Measurements from ENCODE around the gene DGKA.
"Not testable (repeated sequence)": the region's sequence is repeated elsewhere in the genome, so short reads cannot be mapped to it uniquely, and the experiment has no call there.

DGKA gene

GRCh38 chr12:55915482-55915859 lies 15.5 kb upstream of the DGKA start:
- H4K20me1 ChIP-seq = peaks cover 47% of the 10 kb centered on the region

GRCh38 chr12:55919032-55919431 lies 11.9 kb upstream of the DGKA start:
- not testable (repeated sequence) for H3K9me3 ChIP-seq, H3K27ac ChIP-seq, H3K4me1 ChIP-seq, H3K4me3 ChIP-seq, H3K9ac ChIP-seq, H3K27me3 ChIP-seq, H3K4me2 ChIP-seq
- Histone ChIP-seq H4K20me1 (peaks cover 46% of the 10 kb centered on the region), H3K36me3 (peaks cover 85% of the 10 kb centered on the region)

More at GRCh38 chr12:55915482-55915859, 15.5 kb upstream of the DGKA start:
- Histone ChIP-seq H3K4me2 (no peak overlapping the region), H3K27ac (no peak overlapping the region), H3K9me3 (no peaks in the 10 kb centered on the region), H3K4me3 (no peak overlapping the region), H3K27me3 (no peaks in the 10 kb centered on the region), H3K36me3 (peaks cover 87% of the 10 kb centered on the region), H3K4me1 (no peaks in the 10 kb centered on the region), H3K9ac (no peak overlapping the region)
- TF ChIP-seq Cebpa-rat (IDR thresholded peaks at IDR 0.05) = no peak

- no peak overlapping the region for H3K27ac ChIP-seq
Observed at GRCh38 chr12:55922126-55922525, 8.8 kb upstream of the DGKA start.

DNA sequence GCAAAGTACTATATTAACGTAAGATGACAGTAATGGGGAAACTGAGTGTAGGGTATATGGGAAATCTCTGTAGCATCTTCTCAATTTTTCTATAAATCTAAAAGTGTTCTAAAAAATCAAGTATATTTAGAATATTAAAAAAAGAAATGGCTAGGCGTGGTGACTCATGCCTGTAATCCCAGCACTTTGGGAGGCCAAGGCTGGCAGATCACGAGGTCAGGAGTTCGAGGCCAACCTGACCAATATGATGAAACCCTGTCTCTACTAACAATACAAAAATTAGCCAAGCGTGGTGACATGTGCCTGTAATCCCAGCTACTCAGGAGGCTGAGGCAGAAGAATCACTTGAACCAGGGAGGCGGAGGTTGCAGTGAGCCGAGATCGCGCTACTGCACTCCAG lies 7.3 kb upstream of the DGKA start:
- Histone ChIP-seq H4K20me1 (peaks cover 19% of the 10 kb centered on the region; the same call in 1 of the 2 replicates), H3K4me1 (peaks cover 34% of the 10 kb centered on the region), H3K36me3 (peaks cover 50% of the 10 kb centered on the region)
- H3K27ac ChIP-seq, H3K9ac ChIP-seq, H3K4me3 ChIP-seq, H3K27me3 ChIP-seq, H3K9me3 ChIP-seq, H3K4me2 ChIP-seq: not testable (repeated sequence)

More at GRCh38 chr12:55922126-55922525, 8.8 kb upstream of the DGKA start:
- H3K36me3 ChIP-seq = peaks cover 63% of the 10 kb centered on the region
- H3K9me3 ChIP-seq = no peaks in the 10 kb centered on the region
- H3K4me1 ChIP-seq = peaks cover 28% of the 10 kb centered on the region
- H3K27me3 ChIP-seq = no peaks in the 10 kb centered on the region
- H3K4me2 ChIP-seq = no peak overlapping the region
- no peak overlapping the region for H3K4me3 ChIP-seq
- no peak for TF ChIP-seq Cebpa-rat (IDR thresholded peaks at IDR 0.05)
- H4K20me1 ChIP-seq = peaks cover 19% of the 10 kb centered on the region; the same call in 1 of the 2 replicates
- H3K9ac ChIP-seq = no peak overlapping the region

DNA sequence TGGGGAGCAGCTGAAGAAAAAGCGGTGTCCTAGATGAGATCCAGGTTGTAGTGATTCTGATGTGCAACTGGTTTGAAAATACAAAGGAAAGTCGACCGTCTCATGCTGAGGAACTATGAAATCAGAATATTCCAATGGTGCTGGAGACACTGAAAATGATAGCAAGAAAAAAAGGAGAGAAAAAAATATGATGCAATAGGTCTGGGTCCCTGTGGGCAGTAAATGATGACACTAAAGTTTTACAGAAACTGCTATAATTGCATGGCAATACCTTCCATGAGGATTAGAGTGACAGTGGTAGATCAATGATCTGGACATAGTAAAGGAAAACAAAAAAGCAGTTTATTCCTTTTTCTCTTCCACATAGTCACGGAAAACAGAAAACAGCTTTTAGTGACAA lies 5.6 kb upstream of the DGKA start:
- Histone ChIP-seq H3K9ac (0 out of 2 replicates have a peak overlapping the region, but pooled peaks have one; percentile 98), H3K27ac (0 out of 2 replicates have a peak overlapping the region, but pooled peaks have one; percentile 7), H3K4me3 (no peak overlapping the region), H3K27me3 (no peaks in the 10 kb centered on the region), H3K9me3 (no peaks in the 10 kb centered on the region), H3K36me3 (peaks cover 34% of the 10 kb centered on the region), H4K20me1 (0 out of 2 replicates have a peak, but pooled peaks cover 8% of the 10 kb centered on the region), H3K4me1 (peaks cover 51% of the 10 kb centered on the region), H3K4me2 (peak overlapping the region; percentile 95)
- peak; percentile 52; the same call in 1 of the 2 replicates for TF ChIP-seq Cebpa-rat (IDR thresholded peaks at IDR 0.05)

DNA sequence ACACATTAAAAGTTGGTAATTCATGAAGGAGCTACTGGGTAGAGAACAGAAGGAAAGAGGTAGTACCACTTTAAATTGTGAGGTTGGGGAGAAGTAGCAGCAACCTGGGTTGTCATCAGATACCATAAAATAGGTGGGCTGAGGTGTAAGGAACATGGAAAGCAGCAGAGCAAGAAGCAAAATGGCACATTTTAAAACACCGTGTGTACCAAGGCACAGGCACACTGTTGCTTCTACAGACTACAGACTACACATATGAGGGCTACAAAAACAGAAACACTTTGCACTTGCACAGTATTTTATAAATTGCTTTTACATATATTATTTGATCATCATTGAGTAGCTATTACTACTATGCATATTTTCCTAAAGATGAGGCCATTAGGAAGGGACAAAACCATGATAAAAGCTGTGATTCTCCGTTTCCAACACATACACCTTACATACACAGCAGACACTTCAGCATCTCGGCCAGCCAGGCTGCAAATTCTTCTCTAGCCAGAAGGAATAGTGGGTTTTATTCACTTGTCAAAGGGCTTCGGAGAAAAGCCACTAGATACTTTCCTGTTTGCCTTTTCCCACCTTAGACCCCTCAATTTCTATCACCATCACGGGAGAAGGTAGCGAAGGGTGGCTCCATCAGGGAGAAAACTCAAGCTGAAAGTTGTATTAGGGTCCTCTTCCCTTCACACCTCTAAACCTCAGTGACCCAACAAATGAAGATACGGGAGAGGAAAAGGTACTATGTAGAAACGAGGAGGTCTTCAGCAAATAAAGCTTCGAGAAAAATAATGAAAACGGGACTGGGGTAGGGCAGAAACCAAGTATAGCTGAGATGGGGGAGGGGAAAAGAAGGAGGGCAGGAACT lies 4.9 kb upstream of the DGKA start:
- Histone ChIP-seq H3K4me3 (peak overlapping the region; percentile 96), H3K9ac (peak overlapping the region; percentile 98), H3K36me3 (peaks cover 34% of the 10 kb centered on the region), H3K4me2 (peak overlapping the region; percentile 95), H3K4me1 (peaks cover 59% of the 10 kb centered on the region), H3K27ac (peak overlapping the region; percentile 98), H3K27me3 (no peaks in the 10 kb centered on the region), H3K9me3 (no peaks in the 10 kb centered on the region), H4K20me1 (0 out of 2 replicates have a peak, but pooled peaks cover 7% of the 10 kb centered on the region)
- TF ChIP-seq Cebpa-rat (IDR thresholded peaks at IDR 0.05) = no peak

GRCh38 chr12:55926738-55927587 lies 4.0 kb upstream of the DGKA start:
- Histone ChIP-seq H3K9me3 (no peaks in the 10 kb centered on the region), H3K4me1 (peaks cover 64% of the 10 kb centered on the region), H3K27me3 (no peaks in the 10 kb centered on the region), H3K36me3 (peaks cover 28% of the 10 kb centered on the region), H3K9ac (peak overlapping the region; percentile 98), H3K4me2 (peak overlapping the region; percentile 95), H3K27ac (peak overlapping the region; percentile 98), H3K4me3 (peak overlapping the region; percentile 96), H4K20me1 (0 out of 2 replicates have a peak, but pooled peaks cover 1% of the 10 kb centered on the region)
- no peak for TF ChIP-seq Cebpa-rat (IDR thresholded peaks at IDR 0.05)

- H4K20me1 ChIP-seq = no peaks in the 10 kb centered on the region
Observed at GRCh38 chr12:55927588-55928502, 3.1 kb upstream of the DGKA start, which contains the start of gene PYM1. TSS of gene PYM1 (minus strand) at chr12:55927894. CDS start at chr12:55927761, 133 bp downstream.

More at GRCh38 chr12:55927588-55928502, 3.1 kb upstream of the DGKA start, which contains the start of gene PYM1:
- Histone ChIP-seq H3K9me3 (no peaks in the 10 kb centered on the region), H3K4me3 (peak within 1 kb of the TSS; percentile 96), H3K4me2 (peak within 1 kb of the TSS; percentile 95), H3K9ac (peak within 1 kb of the TSS; percentile 98), H3K4me1 (peaks cover 69% of the 10 kb centered on the region), H3K27me3 (no peaks in the 10 kb centered on the region), H3K36me3 (peaks cover 19% of the 10 kb centered on the region), H3K27ac (peak within 1 kb of the TSS; percentile 98)
- TF ChIP-seq Cebpa-rat (IDR thresholded peaks at IDR 0.05) = no peak

All from BLaER1 (cell line).